ENCODE data around the gene LCMT1. TPM values are rescaled to one million over a fixed set of nuclear protein-coding genes. Genes with fewer than 3 reads are reported as not detected.
"Not testable (repeated sequence)": the region's sequence is repeated elsewhere in the genome, so short reads cannot be mapped to it uniquely, and the experiment has no call there.

LCMT1 gene
- total RNA-seq, 1 experiment from 2014 or later: 36.3 TPM

DNA sequence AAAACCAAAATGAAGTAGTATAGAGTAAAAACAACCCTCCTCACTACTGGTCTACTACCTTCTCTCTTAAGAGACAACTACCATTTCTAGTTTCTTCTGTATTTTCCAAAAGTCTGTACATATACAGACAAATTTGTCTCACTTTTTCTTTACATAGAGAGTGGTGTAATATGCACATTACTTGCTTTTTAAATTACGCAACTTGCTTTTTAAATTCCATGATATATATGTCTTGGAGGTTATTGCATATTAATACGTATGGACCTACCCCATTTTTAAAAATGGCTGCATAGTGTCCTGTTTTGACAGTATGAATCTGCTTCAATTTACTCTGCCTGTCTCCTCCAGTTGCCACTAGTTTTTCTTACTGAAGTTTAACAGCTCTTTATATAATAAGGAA lies 62.7 kb downstream of the LCMT1 start:
- H3K27me3 ChIP-seq (replicated peaks): no peaks in the 10 kb centered on the region
- no peak for DNase-seq (ENCODE audit: low read depth in 1 of 2, low spot score in 2 of 2)
- no peak overlapping the region for H3K4me3 ChIP-seq
- no peaks in the 10 kb centered on the region for H3K9me3 ChIP-seq (replicated peaks)
- no peaks in the 10 kb centered on the region for H3K4me1 ChIP-seq (replicated peaks)
- H3K27ac ChIP-seq: no peak overlapping the region
- peaks cover 42% of the 10 kb centered on the region for H3K36me3 ChIP-seq

DNA sequence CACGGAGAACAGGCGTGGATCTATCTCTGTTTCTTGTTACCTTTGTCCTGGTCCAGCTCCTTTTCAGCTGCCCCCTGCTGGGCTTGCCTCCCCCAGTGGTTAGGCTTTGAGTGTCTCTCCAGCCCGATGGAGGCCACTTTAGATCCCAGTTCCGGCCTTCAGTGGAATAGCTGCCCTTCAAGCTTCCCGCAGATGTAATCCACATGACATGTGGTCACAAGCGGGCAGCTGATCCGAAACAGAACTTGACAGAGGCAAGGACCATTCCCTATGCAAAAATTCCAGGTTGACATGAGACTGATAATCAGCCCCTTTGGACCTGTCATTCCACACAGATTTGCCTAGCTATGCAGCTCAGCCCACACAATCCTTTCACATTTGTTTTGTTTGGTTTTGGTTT lies 64.6 kb downstream of the LCMT1 start:
- H3K27ac ChIP-seq: no peak overlapping the region
- H3K4me1 ChIP-seq (replicated peaks): no peaks in the 10 kb centered on the region
- H3K27me3 ChIP-seq (replicated peaks): no peaks in the 10 kb centered on the region
- peaks cover 24% of the 10 kb centered on the region for H3K36me3 ChIP-seq
- H3K4me3 ChIP-seq: no peak overlapping the region
- DNase-seq (ENCODE audit: low read depth in 1 of 2, low spot score in 2 of 2): no peak
- no peaks in the 10 kb centered on the region for H3K9me3 ChIP-seq (replicated peaks)

DNA sequence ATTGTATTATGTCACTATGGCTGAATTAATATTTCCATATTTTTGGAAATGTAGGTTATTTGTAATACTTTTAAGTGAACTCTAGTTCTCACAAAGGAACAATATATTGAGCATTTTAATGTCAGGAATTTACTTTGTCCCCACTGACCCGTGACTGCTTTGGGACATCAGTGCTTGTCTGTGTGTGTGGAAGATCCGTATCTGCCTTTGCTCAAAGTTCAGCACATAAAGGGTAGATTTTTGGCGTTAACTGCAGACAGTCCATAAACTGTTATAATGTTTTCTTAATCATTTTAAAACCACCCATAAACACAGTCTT lies 65.9 kb downstream of the LCMT1 start:
- H3K4me1 ChIP-seq (replicated peaks): no peaks in the 10 kb centered on the region
- peaks cover 19% of the 10 kb centered on the region for H3K36me3 ChIP-seq
- no peaks in the 10 kb centered on the region for H3K9me3 ChIP-seq (replicated peaks)
- H3K27me3 ChIP-seq (replicated peaks): no peaks in the 10 kb centered on the region
- no peak overlapping the region for H3K27ac ChIP-seq
- no peak overlapping the region for H3K4me3 ChIP-seq
- no peak for DNase-seq (ENCODE audit: low read depth in 1 of 2, low spot score in 2 of 2)

DNA sequence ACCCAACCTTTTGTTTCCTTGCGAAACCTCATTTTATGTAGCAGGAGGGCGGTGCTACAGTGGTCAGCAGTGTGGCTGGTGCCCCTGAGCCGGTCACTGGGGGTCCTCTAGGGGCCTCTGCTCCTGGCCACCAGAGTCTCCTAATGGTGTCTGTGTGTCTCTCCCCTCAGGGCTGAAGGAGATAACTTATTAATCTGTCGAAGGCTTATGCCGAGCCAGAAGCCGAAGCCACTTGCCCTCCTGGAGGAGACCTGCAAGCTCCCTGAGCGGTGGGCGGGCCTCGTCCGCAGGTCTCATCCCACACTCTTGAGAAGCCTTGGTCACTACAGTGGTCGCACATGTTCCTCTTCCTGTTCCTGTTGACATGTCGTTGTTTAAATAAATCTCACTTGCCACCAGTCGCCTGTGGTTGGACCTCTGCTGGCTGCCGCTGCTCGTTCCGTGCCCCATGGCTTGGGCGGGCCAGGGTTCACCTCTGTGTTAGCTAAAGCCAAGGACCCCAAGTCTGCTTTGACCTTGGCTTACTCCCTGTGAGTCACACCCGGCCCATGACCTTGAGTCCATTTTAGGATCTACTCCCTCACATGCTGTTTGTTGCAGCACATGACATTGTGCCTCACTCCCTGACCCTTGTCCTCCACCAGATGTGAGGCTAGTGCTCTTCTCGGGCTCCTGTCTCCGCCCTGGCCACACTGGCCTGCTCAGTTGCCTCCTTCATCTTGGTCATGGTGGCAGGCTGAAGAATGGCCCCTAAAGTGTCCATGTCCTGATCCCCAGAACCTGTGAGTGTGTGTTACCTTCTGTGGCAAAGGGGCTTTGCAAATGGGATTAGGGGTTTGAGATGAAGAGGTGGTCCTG lies 66.5 kb downstream of the LCMT1 start:
- no peak for DNase-seq (ENCODE audit: low read depth in 1 of 2, low spot score in 2 of 2)
- no peak overlapping the region for H3K4me3 ChIP-seq
- peaks cover 16% of the 10 kb centered on the region for H3K36me3 ChIP-seq
- H3K27ac ChIP-seq: no peak overlapping the region
- H3K27me3 ChIP-seq (replicated peaks): no peaks in the 10 kb centered on the region
- H3K4me1 ChIP-seq (replicated peaks): no peaks in the 10 kb centered on the region
- no peaks in the 10 kb centered on the region for H3K9me3 ChIP-seq (replicated peaks)

DNA sequence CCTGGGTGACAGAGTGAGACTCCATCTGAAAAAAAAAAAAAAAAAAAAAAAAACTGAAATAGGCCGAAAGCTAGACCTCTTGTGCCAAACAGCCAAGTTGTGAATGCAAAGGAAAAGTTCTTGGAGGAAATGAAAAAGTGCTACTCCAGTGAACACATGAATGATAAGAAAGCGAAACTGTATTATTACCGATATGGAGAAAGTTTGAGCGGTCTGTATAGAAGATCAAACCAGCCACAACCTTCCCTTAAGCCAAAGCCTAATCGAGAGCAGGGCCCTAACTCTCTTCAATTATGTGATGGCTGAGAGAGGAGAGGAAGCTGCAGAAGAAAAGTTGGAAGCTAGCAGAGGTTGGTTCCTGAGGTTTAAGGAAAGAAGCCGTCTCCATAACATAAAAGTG lies 69.7 kb downstream of the LCMT1 start:
- not testable (repeated sequence) for H3K27me3 ChIP-seq (replicated peaks); H3K36me3 ChIP-seq; H3K4me1 ChIP-seq (replicated peaks); DNase-seq (ENCODE audit: low read depth in 1 of 2, low spot score in 2 of 2); H3K4me3 ChIP-seq; H3K9me3 ChIP-seq (replicated peaks); H3K27ac ChIP-seq

DNA sequence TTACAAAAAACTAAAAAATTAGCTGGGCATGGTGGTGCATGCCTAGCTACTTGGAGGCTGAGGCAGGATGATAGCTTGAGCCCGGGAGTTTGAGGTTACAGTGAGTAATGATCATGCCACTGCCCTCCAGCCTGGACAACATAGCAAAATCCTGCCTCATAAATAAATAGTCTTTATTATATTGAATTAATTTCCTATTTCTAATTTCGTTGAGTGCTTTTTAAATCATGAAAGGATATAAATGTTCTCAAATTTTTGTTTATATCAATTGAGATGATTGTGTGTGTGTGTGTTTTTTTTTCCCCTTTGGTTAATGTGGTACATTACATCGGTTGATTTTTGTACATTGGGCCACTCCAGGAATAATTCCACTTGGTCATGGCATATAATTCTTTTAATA lies 73.2 kb downstream of the LCMT1 start:
- Histone ChIP-seq H3K36me3 (no peaks in the 10 kb centered on the region), H3K4me3 (no peak overlapping the region), H3K9me3 (replicated peaks) (no peaks in the 10 kb centered on the region), H3K4me1 (replicated peaks) (no peaks in the 10 kb centered on the region), H3K27me3 (replicated peaks) (no peaks in the 10 kb centered on the region; the same call in 1 of the 2 replicates), H3K27ac (no peak overlapping the region)
- no peak for DNase-seq (ENCODE audit: low read depth in 1 of 2, low spot score in 2 of 2)

DNA sequence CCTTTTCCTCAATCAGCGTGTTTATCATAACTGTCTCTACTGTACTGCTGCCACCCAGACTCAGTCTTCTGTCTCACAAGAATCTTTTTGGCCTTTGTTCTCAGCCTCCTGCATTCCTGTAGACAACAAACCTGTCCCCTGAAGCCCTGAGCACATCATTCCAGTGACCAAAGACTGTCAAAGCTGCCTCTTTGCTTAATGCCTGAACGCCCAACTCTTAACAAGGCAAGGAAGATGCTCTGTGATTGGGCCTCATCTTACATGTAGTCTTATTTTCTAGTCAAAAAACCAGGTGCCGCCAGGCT lies 75.9 kb downstream of the LCMT1 start:
- Histone ChIP-seq H3K27me3 (replicated peaks) (no peaks in the 10 kb centered on the region; the same call in 1 of the 2 replicates), H3K36me3 (no peaks in the 10 kb centered on the region), H3K27ac (no peak overlapping the region), H3K4me3 (no peak overlapping the region), H3K4me1 (replicated peaks) (no peaks in the 10 kb centered on the region), H3K9me3 (replicated peaks) (no peaks in the 10 kb centered on the region)
- DNase-seq (ENCODE audit: low read depth in 1 of 2, low spot score in 2 of 2): no peak

DNA sequence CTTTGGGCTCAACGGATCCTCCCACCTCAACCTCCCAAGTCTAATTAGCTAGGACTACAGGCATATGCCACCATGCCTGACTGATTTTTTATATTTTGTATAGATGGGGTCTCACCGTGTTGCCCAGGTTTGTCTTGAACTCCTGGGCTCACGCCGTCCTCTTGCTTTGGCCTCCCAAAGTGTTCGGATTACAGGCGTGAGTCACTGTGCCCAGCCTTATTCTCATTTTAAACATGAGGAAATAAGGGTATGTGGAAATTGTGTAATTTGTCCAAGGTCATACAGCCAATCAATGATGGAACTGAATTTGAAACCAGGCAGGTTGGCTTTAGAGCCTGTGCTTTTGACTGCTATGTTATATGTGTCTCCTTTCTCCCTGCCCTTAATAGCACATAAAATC lies 77.8 kb downstream of the LCMT1 start:
- H3K27me3 ChIP-seq (replicated peaks): no peaks in the 10 kb centered on the region
- no peak overlapping the region for H3K27ac ChIP-seq
- H3K4me3 ChIP-seq: no peak overlapping the region
- DNase-seq (ENCODE audit: low read depth in 1 of 2, low spot score in 2 of 2): no peak
- H3K4me1 ChIP-seq (replicated peaks): no peaks in the 10 kb centered on the region
- H3K36me3 ChIP-seq: no peaks in the 10 kb centered on the region
- H3K9me3 ChIP-seq (replicated peaks): no peaks in the 10 kb centered on the region

DNA sequence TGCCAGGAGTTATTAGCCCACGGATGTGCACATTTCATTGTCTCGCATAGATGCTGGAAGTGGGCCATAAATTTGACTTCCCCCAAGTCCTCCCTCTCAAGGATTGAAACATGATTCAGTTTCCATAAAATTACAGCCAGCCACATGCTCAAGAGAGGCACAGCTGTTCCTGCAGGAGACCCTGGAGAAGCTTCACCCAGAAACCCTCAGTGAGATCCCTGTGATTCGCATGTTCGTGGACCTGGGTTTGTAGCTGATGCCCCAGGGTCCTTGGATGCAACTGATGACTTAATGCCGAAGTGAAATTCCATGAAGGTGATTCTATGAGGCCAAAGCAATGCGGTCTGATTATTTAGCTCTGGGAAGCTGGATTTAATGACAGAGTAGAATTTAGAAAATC lies 80.6 kb downstream of the LCMT1 start:
- Histone ChIP-seq H3K4me1 (replicated peaks) (no peaks in the 10 kb centered on the region), H3K36me3 (no peaks in the 10 kb centered on the region), H3K4me3 (no peak overlapping the region), H3K27ac (no peak overlapping the region), H3K27me3 (replicated peaks) (no peaks in the 10 kb centered on the region), H3K9me3 (replicated peaks) (no peaks in the 10 kb centered on the region)
- DNase-seq (ENCODE audit: low read depth in 1 of 2, low spot score in 2 of 2): no peak

DNA sequence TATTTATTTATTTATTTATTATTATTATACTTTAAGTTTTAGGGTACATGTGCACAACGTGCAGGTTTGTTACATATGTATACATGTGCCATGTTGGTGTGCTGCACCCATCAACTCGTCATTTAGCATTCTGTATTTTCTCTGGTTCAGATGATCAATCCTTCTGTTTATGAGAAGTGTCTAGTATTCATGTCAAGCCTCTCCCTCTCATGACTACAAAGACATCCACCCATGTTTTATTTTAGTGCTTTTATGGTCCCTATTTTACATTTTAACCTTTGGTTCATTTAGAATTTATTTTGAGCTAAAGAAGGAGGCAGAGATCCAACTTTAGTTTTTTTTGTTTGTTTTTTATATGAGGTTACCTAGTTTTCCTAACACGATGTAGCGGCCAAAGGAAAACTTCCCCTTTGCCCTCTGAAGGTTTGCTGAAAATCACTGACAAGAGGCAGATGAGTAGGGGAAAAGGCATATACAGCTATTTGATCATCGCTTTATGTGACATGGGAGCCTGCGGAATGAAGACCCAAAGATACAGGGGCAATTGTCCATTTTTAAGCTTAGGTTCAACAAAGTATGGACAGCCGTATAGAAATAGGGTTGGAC lies 82.8 kb downstream of the LCMT1 start:
- H3K9me3 ChIP-seq (replicated peaks): no peaks in the 10 kb centered on the region
- H3K4me1 ChIP-seq (replicated peaks): no peaks in the 10 kb centered on the region
- no peaks in the 10 kb centered on the region for H3K36me3 ChIP-seq
- DNase-seq (ENCODE audit: low read depth in 1 of 2, low spot score in 2 of 2): no peak
- no peaks in the 10 kb centered on the region for H3K27me3 ChIP-seq (replicated peaks)
- H3K4me3 ChIP-seq: no peak overlapping the region
- H3K27ac ChIP-seq: no peak overlapping the region

DNA sequence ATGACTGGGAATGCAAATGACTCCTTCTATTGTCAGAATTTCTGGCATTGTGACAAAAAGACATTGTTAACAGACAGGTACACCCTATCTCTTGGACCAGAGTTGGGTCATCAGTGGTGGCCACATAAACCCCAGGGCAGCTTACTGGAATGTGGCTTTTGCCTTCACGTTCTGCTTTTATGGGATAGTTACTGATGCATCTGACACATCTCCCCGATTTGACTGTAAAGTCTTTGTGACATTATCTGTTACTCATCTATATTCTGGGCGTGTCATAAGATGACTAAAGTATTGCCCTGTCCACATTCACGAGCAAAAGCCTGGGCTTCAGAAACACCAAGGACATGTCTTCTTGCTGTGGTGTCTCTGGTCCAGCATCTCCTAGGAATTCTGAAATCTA lies 86.5 kb downstream of the LCMT1 start:
- Histone ChIP-seq H3K4me1 (replicated peaks) (no peaks in the 10 kb centered on the region), H3K4me3 (no peak overlapping the region), H3K27ac (no peak overlapping the region), H3K9me3 (replicated peaks) (no peaks in the 10 kb centered on the region), H3K36me3 (no peaks in the 10 kb centered on the region), H3K27me3 (replicated peaks) (no peaks in the 10 kb centered on the region)
- DNase-seq (ENCODE audit: low read depth in 1 of 2, low spot score in 2 of 2): no peak

DNA sequence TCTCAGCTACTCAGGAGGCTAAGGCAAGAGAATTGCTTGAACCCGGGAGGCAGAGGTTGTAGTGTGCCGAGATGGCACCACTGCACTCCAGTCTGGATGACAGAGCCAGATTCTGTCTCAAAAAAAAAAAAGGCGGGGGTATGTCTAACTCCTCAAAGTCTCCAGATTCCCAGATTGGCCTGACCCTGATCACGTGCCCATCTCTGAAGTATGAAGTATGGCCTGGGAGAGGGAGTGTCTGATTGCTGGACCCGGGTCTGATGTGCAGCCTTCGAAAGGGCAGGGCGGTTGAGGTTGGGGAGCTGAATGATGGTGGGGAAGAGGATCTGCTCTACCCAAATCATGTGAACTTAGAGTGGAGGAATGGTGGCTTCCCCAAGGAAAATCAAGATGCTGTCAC lies 87.9 kb downstream of the LCMT1 start:
- no peaks in the 10 kb centered on the region for H3K27me3 ChIP-seq (replicated peaks)

DNA sequence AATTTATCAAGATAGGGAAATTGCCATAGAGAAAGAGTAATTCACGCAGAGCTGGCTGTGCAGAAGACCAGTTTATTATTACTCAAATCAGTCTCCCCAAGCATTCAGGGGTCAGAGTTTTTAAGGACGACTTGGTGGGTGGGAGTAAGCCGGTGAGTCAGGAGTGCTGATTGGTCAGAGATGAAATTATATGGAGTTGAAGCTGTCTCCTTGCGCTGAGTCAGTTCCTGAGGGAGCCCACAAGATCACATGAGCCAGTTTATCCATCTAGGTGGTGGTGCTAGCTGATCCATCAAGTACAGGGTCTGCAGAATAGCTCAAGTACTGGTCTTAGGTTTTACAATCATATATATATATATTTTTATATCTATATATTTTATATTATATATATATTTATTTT lies 99.2 kb downstream of the LCMT1 start:
- DNase-seq (ENCODE audit: low read depth in 1 of 2, low spot score in 2 of 2): no peak
- Histone ChIP-seq H3K27me3 (replicated peaks) (no peaks in the 10 kb centered on the region), H3K27ac (no peak overlapping the region), H3K9me3 (replicated peaks) (no peaks in the 10 kb centered on the region), H3K4me3 (no peak overlapping the region), H3K4me1 (replicated peaks) (no peaks in the 10 kb centered on the region), H3K36me3 (no peaks in the 10 kb centered on the region)

More for the DNA sequence above, 87.9 kb downstream of the LCMT1 start:
- DNase-seq (ENCODE audit: low read depth in 1 of 2, low spot score in 2 of 2): no peak
- Histone ChIP-seq H3K4me3 (no peak overlapping the region), H3K9me3 (replicated peaks) (no peaks in the 10 kb centered on the region), H3K4me1 (replicated peaks) (no peaks in the 10 kb centered on the region), H3K36me3 (no peaks in the 10 kb centered on the region), H3K27ac (no peak overlapping the region)

DNA sequence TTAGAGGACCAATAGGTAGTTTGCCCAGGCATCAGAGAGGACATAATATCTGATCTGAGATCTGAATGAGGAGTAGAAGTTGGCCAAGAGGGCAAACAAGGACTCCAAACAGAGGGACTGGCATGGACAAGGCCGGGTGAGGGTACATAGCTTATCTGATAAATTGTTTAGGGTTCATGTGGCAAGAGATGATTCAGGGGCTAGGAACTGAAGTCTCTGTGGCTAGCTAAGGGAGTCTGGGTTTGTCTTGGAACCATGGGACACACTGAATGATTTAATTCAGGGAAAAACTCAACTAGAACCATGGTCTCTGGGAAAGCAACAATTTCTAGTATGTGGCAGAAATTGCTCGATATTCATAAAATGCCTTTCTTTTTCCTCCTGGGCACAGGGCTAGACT lies 101.1 kb downstream of the LCMT1 start:
- Histone ChIP-seq H3K27ac (no peak overlapping the region), H3K9me3 (replicated peaks) (no peaks in the 10 kb centered on the region), H3K27me3 (replicated peaks) (no peaks in the 10 kb centered on the region), H3K36me3 (no peaks in the 10 kb centered on the region), H3K4me3 (no peak overlapping the region), H3K4me1 (replicated peaks) (no peaks in the 10 kb centered on the region)
- DNase-seq (ENCODE audit: low read depth in 1 of 2, low spot score in 2 of 2): no peak
